K562 (cell line): Measurements from ENCODE around the gene CNGB1. TPM values are rescaled to one million over a fixed set of nuclear protein-coding genes. Genes with fewer than 3 reads are reported as not detected.
"Not testable (repeated sequence)": the region's sequence is repeated elsewhere in the genome, so short reads cannot be mapped to it uniquely, and the experiment has no call there.

ENCODE experiments used
- ATAC-seq: fragments of 200-7000 bp; cut with Tn5 transposase; 3 replicates; pipeline ENCODE4 v1.9.1; 2020; ENCODE audit warnings: moderate library complexity
- BruUV-seq: library from RNA; stranded (reverse); fragments of 400-500 nt; replicated peaks from 2 replicates; lab custom pipeline; 2021; lab: Mats Ljungman, UMichigan
- CTCF ChIA-PET: fragments of 300-600 bp; formaldehyde crosslinking; extraction: SDS; loops from one replicate; lab custom pipeline; 2021; ENCODE audit warnings: low intra/inter-chr PET ratio; lab: Yijun Ruan, JAX
- POLR2A ChIA-PET: fragments of 300-600, 350-650 bp; sonication (Branson Sonifier 250); formaldehyde crosslinking; extraction: SDS; loops from one replicate; lab custom pipeline; 2021; ENCODE audit warnings: antibody characterized with exemption, inconsistent platforms; lab: Yijun Ruan, JAX
- DNase-seq, 4 experiments: peaks; one replicate each; pipeline versions ENCODE4 v3.0.0 to v3.0.0-alpha.2; 2011 to 2018; ENCODE audit warnings: low spot score in 3 of 4, mixed read lengths in 3 of 4; ENCODE audit errors: extremely low read depth in 1 of 4
- FAIRE-seq: peaks from 2 replicates; lab custom pipeline; 2011; peaks lifted over from hg19 to GRCh38; lab: Jason Lieb, UNC
- H2AFZ ChIP-seq: 2 replicates; pipeline ENCODE4 v1.6.0; 2011; ENCODE audit warnings: low read depth, low read length, control low read depth, inconsistent platforms
- H3K27ac ChIP-seq: fragments of 200-600 bp; 3 replicates; pipeline ENCODE4 v1.8.0; 2011; ENCODE audit warnings: low read depth, mild to moderate bottlenecking, control low read depth, inconsistent platforms, low read length, moderate library complexity, mixed read lengths; ENCODE audit errors: extremely low read depth
- H3K27me3 ChIP-seq, 2 experiments: fragments of 300-600 bp in 1 of 2; 2 replicates in 1 of 2; 3 replicates in 1 of 2; pipeline versions ENCODE4 v1.6.0 to v1.8.0; 2011; ENCODE audit warnings: inconsistent platforms in 2 of 2, low read length in 2 of 2, mild to moderate bottlenecking in 1 of 2, mixed read lengths in 1 of 2, moderate library complexity in 1 of 2; ENCODE audit not compliant: control insufficient read depth in 2 of 2, insufficient read depth in 2 of 2
- H3K36me3 ChIP-seq: fragments of 300-600 bp; 3 replicates; pipeline ENCODE4 v1.8.0; 2011; ENCODE audit warnings: mild to moderate bottlenecking, low read length, inconsistent platforms; ENCODE audit not compliant: control insufficient read depth, insufficient read depth
- H3K4me1 ChIP-seq, 2 experiments: fragments of 200-600 bp in 1 of 2; replicated peaks in 1 of 2; 2 replicates in 1 of 2; 3 replicates in 1 of 2; pipeline versions ENCODE4 v1.5.1 to v1.8.0; 2011; ENCODE audit warnings: inconsistent platforms in 2 of 2, low read length in 2 of 2, mild to moderate bottlenecking in 1 of 2, mixed read lengths in 1 of 2, moderate library complexity in 1 of 2; ENCODE audit not compliant: control insufficient read depth in 2 of 2, insufficient read depth in 2 of 2
- H3K4me2 ChIP-seq: 2 replicates; pipeline ENCODE4 v1.6.1; 2011; ENCODE audit warnings: low read length, control low read depth, inconsistent platforms, mixed read lengths; ENCODE audit not compliant: insufficient read depth
- H3K4me3 ChIP-seq: fragments of 200-600 bp; sonication (generic), shearing (Covaris generic); 2 replicates; pipeline ENCODE4 v1.5.1; 2016; ENCODE audit warnings: control low read depth, inconsistent platforms
- H3K79me2 ChIP-seq: fragments of 200-600 bp; 3 replicates; pipeline ENCODE4 v1.8.0; 2011; ENCODE audit warnings: low read length, inconsistent platforms; ENCODE audit not compliant: control insufficient read depth, insufficient read depth
- H3K9ac ChIP-seq, 2 experiments: 2 replicates each; pipeline versions ENCODE4 v1.6.0 to v1.6.1; 2011; ENCODE audit warnings: low read depth in 2 of 2, low read length in 2 of 2, control low read depth in 1 of 2, inconsistent platforms in 1 of 2, mild to moderate bottlenecking in 1 of 2, mixed read lengths in 1 of 2; ENCODE audit not compliant: insufficient read depth in 1 of 2
- H3K9me1 ChIP-seq: one replicate; pipeline ENCODE4 v1.6.0; 2011; ENCODE audit warnings: inconsistent platforms, mild to moderate bottlenecking, low read length, moderate library complexity; ENCODE audit not compliant: control insufficient read depth, insufficient read depth
- H3K9me3 ChIP-seq: replicated peaks from 2 replicates; pipeline ENCODE4 v1.5.1; 2011; ENCODE audit warnings: low read depth, low read length, inconsistent platforms; ENCODE audit not compliant: control insufficient read depth, insufficient read depth
- H4K20me1 ChIP-seq: replicated peaks from 2 replicates; pipeline ENCODE4 v1.6.1; 2011; ENCODE audit warnings: low read length, inconsistent platforms, mixed read lengths; ENCODE audit not compliant: control insufficient read depth, insufficient read depth
- EGR1 ChIP-seq: fragments of 450-650 bp; conservative IDR thresholded peaks from 2 replicates; pipeline ENCODE4 v1.6.1; 2017; ENCODE audit warnings: mild to moderate bottlenecking
- POLR3G ChIP-seq: IDR thresholded peaks from 2 replicates; pipeline ENCODE4 v1.6.1; 2011; ENCODE audit not compliant: insufficient read length, insufficient replicate concordance; ENCODE audit errors: extremely low read depth
- ZNF12 ChIP-seq: sonication (generic); formaldehyde crosslinking; IDR thresholded peaks from 2 replicates; pipeline ENCODE4 v1.4.0; 2020; ENCODE audit warnings: mild to moderate bottlenecking, missing genetic modification reagents
- WGBS: fragments of 100-300 bp; shearing (Covaris generic); methylation state at CpG from one replicate; pipeline ENCODE4 v1.1.6; 2016; ENCODE audit warnings: low coverage, mixed read lengths; ENCODE audit not compliant: insufficient coverage; ENCODE audit errors: missing lambda C conversion rate; 5-methylcytosine and 5-hydroxymethylcytosine counted together
- in situ Hi-C: fragments of 300-500 bp; cut with MboI; formaldehyde crosslinking; loops from 4 replicates; pipeline ENCODE4 v1.15.0; 2018; ENCODE audit warnings: inconsistent platforms, mixed read lengths
- intact Hi-C: fragments of 100-400 bp; cut with micrococcal nuclease; formaldehyde crosslinking; loops from 2 replicates; pipeline ENCODE4 v1.14.2; 2022
- polyA plus RNA-seq, 8 experiments: library from polyadenylated mRNA; depleted of rRNA in 4 of 8; stranded (reverse) in 5 of 8; unstranded in 3 of 8; fragments of >200 nt; fragmentation: Nextera tagmentation in 2 of 8; fragmentation: Illumina TruSeq in 1 of 8; extraction: Ambion mirVana in 2 of 8; extraction: Trizol in 1 of 8; gene quantifications; 2 replicates each; pipeline versions ENCODE4 v1.2.1 to v1.2.3, GENCODE V29; 2011 to 2014; ENCODE audit warnings: inconsistent platforms in 1 of 8, missing spikeins in 1 of 8
- total RNA-seq, 7 experiments: library from RNA; depleted of rRNA in 6 of 7; stranded (reverse); fragments of >200 nt in 6 of 7; fragmentation: Illumina TruSeq in 2 of 7; extraction: Trizol in 2 of 7; gene quantifications; 2 replicates each; pipeline versions ENCODE4 v1.2.1 to v1.2.3, GENCODE V29; 2011 to 2021; ENCODE audit warnings: low replicate concordance in 1 of 7

CNGB1 gene
- total and polyA plus RNA-seq, 9 of the 15 experiments (the other 6 are each of a cell fraction or from before 2014, with no cell fraction given), result not detected

GRCh38 chr16:57873218-57873617 lies 97.7 kb downstream of the CNGB1 start (continued):
- TF ChIP-seq EGR1, result no peak
- TF ChIP-seq, all 486 proteins: peak for 0

DNA sequence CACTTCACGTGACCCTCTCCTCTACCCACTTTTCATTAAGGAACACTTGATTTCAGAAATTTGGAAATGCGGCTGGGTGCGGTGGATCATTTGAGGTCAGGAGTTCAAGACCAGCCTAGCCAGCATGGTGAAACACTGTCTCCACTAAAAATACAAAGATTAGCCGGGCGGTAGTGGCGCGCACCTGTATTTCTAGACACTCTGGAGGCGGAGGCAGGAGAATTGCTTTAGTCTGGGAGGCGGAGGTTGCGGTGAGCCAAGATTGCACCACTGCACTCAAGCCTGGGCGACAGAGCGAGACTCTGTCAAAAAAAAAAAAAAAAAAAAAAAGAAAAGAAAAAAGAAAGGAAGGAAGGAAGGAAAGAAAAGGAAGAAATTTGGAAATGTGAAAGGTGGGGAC lies 98.2 kb downstream of the CNGB1 start:
- ATAC-seq, in situ Hi-C loops, H2AFZ ChIP-seq, H3K79me2 ChIP-seq, intact Hi-C loops, H3K9ac ChIP-seq, DNase-seq, H3K9me1 ChIP-seq, H3K4me2 ChIP-seq, H3K9me3 ChIP-seq, H3K4me3 ChIP-seq, BruUV-seq, H3K36me3 ChIP-seq, FAIRE-seq, H3K4me1 ChIP-seq, H4K20me1 ChIP-seq, H3K27ac ChIP-seq: not testable (repeated sequence)
- ChIA-PET POLR2A (interaction anchor here (0.6 to 0.7 kb wide), 4 partner anchors 10 to 156 kb away, joined by 3 to 5 read pairs (median 4); no protein-coding TSS in a partner anchor), CTCF (interaction anchor here (0.6 kb wide), 1 partner anchor 10 kb away, joined by 3 read pairs; no protein-coding TSS in a partner anchor)
- 19% methylated on average over 11 of the region's 12 CpGs for WGBS
- H3K27me3 ChIP-seq, result peaks cover 19 to 51% of the 10 kb centered on the region in 2 experiments

- no peaks in the 10 kb centered on the region; the same call in 1 of the 2 replicates for H4K20me1 ChIP-seq
- FAIRE-seq, result no peak
- no peaks in the 10 kb centered on the region; a peak in 2 of 5 replicates for H3K4me1 ChIP-seq
- DNase-seq, result no peak
- no peak overlapping the region for H3K9ac ChIP-seq
- H3K36me3 ChIP-seq, result no peaks in the 10 kb centered on the region
- no peaks in the 10 kb centered on the region for H3K9me3 ChIP-seq
- ChIA-PET POLR2A (interaction anchor here (0.9 kb wide), 2 partner anchors 8 to 61 kb away, joined by 3 read pairs; no protein-coding TSS in a partner anchor), CTCF (no interaction called here)
- no peak overlapping the region for H2AFZ ChIP-seq
- 0% methylated on average over 1 of the region's 1 CpG for WGBS
- ATAC-seq, result no peak
- peaks cover 19 to 51% of the 10 kb centered on the region in 2 experiments for H3K27me3 ChIP-seq
- H3K9me1 ChIP-seq, result no peaks in the 10 kb centered on the region
- no peak for TF ChIP-seq POLR3G
- TF ChIP-seq ZNF12 (CRISPR knock-in tag), result no peak
- no TSS peak for BruUV-seq
- intact Hi-C loops (no loop called here), in situ Hi-C loops (no loop called here)
- H3K79me2 ChIP-seq, result no peaks in the 10 kb centered on the region
- H3K4me3 ChIP-seq, result no peak overlapping the region
- H3K27ac ChIP-seq, result no peak overlapping the region
- H3K4me2 ChIP-seq, result no peak overlapping the region
These were observed 99.5 kb downstream of the CNGB1 start for GRCh38 chr16:57871456-57871855.
